Measurements from ENCODE around the gene PCDH17.

GRCh38 chr13:57734306-57734705 is 102.8 kb downstream of the PCDH17 start:
- TF ChIP-seq CTCF (tag by site-specific recombination; IDR thresholded peaks at IDR 0.05) = no peak
- no peak for TF ChIP-seq TSHZ1 (tag by site-specific recombination; IDR thresholded peaks at IDR 0.05; ENCODE audit: borderline replicate concordance)
- TF ChIP-seq ZNF366 (tag by site-specific recombination; conservative IDR thresholded peaks at IDR 0.05) = no peak
- no peak for TF ChIP-seq ZNF426 (tag by site-specific recombination; IDR thresholded peaks at IDR 0.05)
- TF ChIP-seq WT1 (tag by site-specific recombination; IDR thresholded peaks at IDR 0.05) = no peak
- no peak for TF ChIP-seq IKZF3 (tag by site-specific recombination; IDR thresholded peaks at IDR 0.05)
- TF ChIP-seq OVOL3 (tag by site-specific recombination; IDR thresholded peaks at IDR 0.05) = no peak
- TF ChIP-seq MZF1 (tag by site-specific recombination; IDR thresholded peaks at IDR 0.05; ENCODE audit: borderline replicate concordance) = no peak
- no peak for TF ChIP-seq SETDB1 (IDR thresholded peaks at IDR 0.05; ENCODE audit: insufficient read length, low read length)
- TF ChIP-seq ZBTB44 (tag by site-specific recombination; IDR thresholded peaks at IDR 0.05) = no peak
- TF ChIP-seq ZNF701 (tag by site-specific recombination; IDR thresholded peaks at IDR 0.05) = no peak

All from HEK293 (cell line).